ENCODE results near the gene GPR183. TPM values are rescaled to one million over a fixed set of nuclear protein-coding genes. Genes with fewer than 3 reads are reported as not detected.
"Not testable (repeated sequence)": the region's sequence is repeated elsewhere in the genome, so short reads cannot be mapped to it uniquely, and the experiment has no call there.

The GPR183 gene
- total RNA-seq, 1 donor from 2014 or later: not detected

GRCh38 chr13:99256283-99256682, 50.9 kb downstream of the GPR183 start:
- DNase-seq (ENCODE audit: low read depth): no peak
- no peak overlapping the region for H3K4me3 ChIP-seq (ENCODE audit: low read depth, low read length)
- no peak for FAIRE-seq

GRCh38 chr13:99255271-99255670, 51.9 kb downstream of the GPR183 start:
- no peak overlapping the region for H3K4me3 ChIP-seq (ENCODE audit: low read depth, low read length)
- peaks cover 2% of the 10 kb centered on the region for H3K36me3 ChIP-seq (ENCODE audit: control insufficient read depth, insufficient read depth, low read length)
- FAIRE-seq (no peak), DNase-seq (ENCODE audit: low read depth) (no peak)
- no peaks in the 10 kb centered on the region for H3K27me3 ChIP-seq (ENCODE audit: control insufficient read depth, insufficient read depth, low read length)
- TF ChIP-seq, protein P1, sequence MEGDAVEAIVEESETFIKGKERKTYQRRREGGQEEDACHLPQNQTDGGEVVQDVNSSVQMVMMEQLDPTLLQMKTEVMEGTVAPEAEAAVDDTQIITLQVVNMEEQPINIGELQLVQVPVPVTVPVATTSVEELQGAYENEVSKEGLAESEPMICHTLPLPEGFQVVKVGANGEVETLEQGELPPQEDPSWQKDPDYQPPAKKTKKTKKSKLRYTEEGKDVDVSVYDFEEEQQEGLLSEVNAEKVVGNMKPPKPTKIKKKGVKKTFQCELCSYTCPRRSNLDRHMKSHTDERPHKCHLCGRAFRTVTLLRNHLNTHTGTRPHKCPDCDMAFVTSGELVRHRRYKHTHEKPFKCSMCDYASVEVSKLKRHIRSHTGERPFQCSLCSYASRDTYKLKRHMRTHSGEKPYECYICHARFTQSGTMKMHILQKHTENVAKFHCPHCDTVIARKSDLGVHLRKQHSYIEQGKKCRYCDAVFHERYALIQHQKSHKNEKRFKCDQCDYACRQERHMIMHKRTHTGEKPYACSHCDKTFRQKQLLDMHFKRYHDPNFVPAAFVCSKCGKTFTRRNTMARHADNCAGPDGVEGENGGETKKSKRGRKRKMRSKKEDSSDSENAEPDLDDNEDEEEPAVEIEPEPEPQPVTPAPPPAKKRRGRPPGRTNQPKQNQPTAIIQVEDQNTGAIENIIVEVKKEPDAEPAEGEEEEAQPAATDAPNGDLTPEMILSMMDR (IDR thresholded peaks at IDR 0.05; ENCODE audit: insufficient read depth, low read length, severe bottlenecking): no peak

More at GRCh38 chr13:99256283-99256682, 50.9 kb downstream of the GPR183 start:
- peaks cover 2% of the 10 kb centered on the region for H3K36me3 ChIP-seq (ENCODE audit: control insufficient read depth, insufficient read depth, low read length)
- no peaks in the 10 kb centered on the region for H3K27me3 ChIP-seq (ENCODE audit: control insufficient read depth, insufficient read depth, low read length)
- TF ChIP-seq, protein P1 (IDR thresholded peaks at IDR 0.05; ENCODE audit: insufficient read depth, low read length, severe bottlenecking): no peak

DNA sequence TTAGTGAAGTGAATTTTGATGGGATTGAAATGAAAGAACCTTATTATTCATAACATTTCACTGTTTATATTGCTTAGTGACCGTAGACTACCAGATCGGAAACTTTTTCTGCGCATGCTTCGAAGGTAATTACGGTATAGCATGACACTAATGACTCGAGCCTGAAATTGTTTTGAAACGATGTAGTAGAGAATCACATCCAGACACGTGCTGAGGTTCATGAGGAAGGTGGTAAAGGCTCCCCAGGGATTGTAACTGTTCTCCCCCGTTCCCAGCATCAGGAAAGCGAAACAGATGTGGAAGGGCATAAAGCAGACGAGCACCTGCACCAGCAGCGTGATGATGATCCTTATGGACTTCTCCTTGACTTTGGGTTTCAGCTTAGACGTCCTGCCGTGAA, 52.4 kb downstream of the GPR183 start:
- no peak for DNase-seq (ENCODE audit: low read depth)
- no peak for FAIRE-seq
- Histone ChIP-seq H3K36me3 (ENCODE audit: control insufficient read depth, insufficient read depth, low read length) (peaks cover 2% of the 10 kb centered on the region), H3K4me3 (ENCODE audit: low read depth, low read length) (no peak overlapping the region), H3K27me3 (ENCODE audit: control insufficient read depth, insufficient read depth, low read length) (no peaks in the 10 kb centered on the region)
- TF ChIP-seq, protein P1 (IDR thresholded peaks at IDR 0.05; ENCODE audit: insufficient read depth, low read length, severe bottlenecking): no peak

DNA sequence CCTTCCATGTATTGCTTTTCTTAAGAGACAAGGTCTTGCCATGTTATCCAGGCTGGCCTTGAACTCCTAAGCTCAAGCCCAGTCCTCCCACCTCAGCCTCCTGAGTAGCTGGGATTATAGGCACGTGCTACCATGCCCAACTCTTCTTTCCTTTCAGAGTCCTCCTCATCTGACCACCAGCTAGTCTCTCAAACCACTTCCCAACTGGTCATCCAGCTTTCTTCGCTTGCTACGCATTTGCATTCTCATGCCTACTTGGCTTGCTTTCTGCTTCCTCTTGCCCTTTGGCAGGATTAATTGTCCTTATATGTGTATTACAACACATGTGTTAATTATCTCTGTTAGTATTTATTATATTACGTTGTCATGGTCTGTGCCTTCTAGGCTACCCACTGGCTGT, 55.3 kb downstream of the GPR183 start:
- DNase-seq (ENCODE audit: low read depth) (no peak), FAIRE-seq (no peak)
- H3K27me3 ChIP-seq (ENCODE audit: control insufficient read depth, insufficient read depth, low read length): no peaks in the 10 kb centered on the region
- TF ChIP-seq, protein P1 (IDR thresholded peaks at IDR 0.05; ENCODE audit: insufficient read depth, low read length, severe bottlenecking): no peak
- no peak overlapping the region for H3K4me3 ChIP-seq (ENCODE audit: low read depth, low read length)
- H3K36me3 ChIP-seq (ENCODE audit: control insufficient read depth, insufficient read depth, low read length): peaks cover 2% of the 10 kb centered on the region

DNA sequence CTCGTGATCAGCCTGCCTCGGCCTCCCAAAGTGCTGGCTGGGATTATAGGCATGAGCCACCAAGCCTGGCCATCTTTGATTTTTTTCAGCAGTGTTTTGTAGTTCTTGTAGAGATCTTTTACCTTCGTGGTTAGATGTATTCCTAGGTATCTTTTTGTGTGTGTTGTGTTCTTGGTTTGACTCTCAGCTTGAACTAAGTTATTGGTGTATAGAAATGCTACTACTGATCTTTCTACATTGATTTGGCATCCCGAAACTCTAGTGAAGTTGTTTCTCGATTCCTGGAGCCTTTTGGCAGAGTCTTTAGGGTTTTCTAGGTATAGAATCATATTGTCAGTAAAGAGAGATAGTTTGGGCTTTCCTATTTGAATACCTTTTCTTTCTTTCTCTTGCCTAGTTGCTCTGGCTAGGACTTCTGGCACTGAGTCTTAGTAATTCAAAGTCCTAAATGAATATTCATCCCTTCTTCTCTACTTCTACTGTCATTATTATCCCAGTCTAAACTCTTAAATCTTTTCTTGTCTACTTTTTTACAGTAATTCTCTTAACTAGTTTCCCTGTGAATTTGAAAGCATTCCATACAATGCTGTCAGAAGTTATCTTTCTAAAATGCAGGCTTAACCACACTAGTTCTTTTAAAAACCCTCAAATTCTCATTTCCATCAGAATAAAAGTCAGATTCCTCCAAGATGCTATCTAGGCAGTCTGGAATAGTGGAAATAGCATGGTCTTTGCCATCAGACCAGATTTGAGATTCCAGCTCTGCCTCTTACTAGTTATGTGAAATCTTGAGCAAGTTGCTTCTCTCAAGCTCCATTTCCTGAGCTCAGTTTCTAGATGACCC, 56.0 kb downstream of the GPR183 start:
- no peak for DNase-seq (ENCODE audit: low read depth)
- TF ChIP-seq, protein P1 (IDR thresholded peaks at IDR 0.05; ENCODE audit: insufficient read depth, low read length, severe bottlenecking): no peak
- FAIRE-seq: no peak
- Histone ChIP-seq H3K4me3 (ENCODE audit: low read depth, low read length) (no peak overlapping the region), H3K27me3 (ENCODE audit: control insufficient read depth, insufficient read depth, low read length) (no peaks in the 10 kb centered on the region), H3K36me3 (ENCODE audit: control insufficient read depth, insufficient read depth, low read length) (peaks cover 2% of the 10 kb centered on the region)

DNA sequence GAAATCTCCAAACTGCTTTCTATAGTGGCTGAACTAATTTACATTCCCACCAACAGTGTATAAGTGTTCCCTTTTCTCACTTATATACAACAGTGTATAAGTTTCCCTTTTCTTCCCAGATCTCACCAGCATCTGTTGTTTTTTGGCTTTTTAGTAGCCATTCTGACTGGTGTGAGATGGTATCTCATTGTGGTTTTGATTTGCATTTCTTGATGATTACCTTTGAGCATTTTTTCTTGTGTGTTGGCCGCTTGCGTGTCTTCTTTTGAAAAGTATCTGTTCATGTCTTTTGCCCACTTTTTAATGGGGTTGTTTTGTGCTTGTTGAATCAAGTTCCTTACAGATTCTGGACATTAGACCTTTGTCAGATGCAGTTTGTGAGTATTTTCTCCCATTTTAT, 57.6 kb downstream of the GPR183 start:
- not testable (repeated sequence) for FAIRE-seq; H3K36me3 ChIP-seq (ENCODE audit: control insufficient read depth, insufficient read depth, low read length); H3K27me3 ChIP-seq (ENCODE audit: control insufficient read depth, insufficient read depth, low read length); DNase-seq (ENCODE audit: low read depth); H3K4me3 ChIP-seq (ENCODE audit: low read depth, low read length)

DNA sequence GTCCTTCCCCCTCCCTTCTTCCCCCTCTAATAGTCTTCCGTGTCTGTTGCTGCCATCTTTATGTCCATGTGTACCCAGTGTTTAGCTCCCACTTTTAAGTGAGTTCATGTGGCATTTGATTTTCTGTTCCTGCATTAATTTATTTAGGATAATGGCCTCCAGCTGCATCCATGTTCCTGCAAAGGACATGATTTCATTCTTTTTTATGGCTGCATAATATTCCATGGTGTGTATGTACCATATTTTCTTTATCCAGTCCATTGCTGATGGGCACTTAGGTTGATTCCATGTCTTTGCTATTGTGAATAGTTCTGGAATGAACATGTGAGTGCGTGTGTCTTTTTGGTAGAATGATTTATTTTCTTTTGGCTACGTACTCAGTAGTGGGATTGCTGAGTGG, 58.0 kb downstream of the GPR183 start:
- H3K27me3 ChIP-seq (ENCODE audit: control insufficient read depth, insufficient read depth, low read length); FAIRE-seq; DNase-seq (ENCODE audit: low read depth); H3K36me3 ChIP-seq (ENCODE audit: control insufficient read depth, insufficient read depth, low read length); H3K4me3 ChIP-seq (ENCODE audit: low read depth, low read length): not testable (repeated sequence)

Measured in bronchial epithelial cell (primary cell).